ENCODE measurements around the gene TBC1D25. TPM values are rescaled to one million over a fixed set of nuclear protein-coding genes. Genes with fewer than 3 reads are reported as not detected.

The TBC1D25 gene
- 2.4 and 3.0 TPM in 2 replicates for total RNA-seq (2014; rRNA removed; shearing (Covaris generic))

DNA sequence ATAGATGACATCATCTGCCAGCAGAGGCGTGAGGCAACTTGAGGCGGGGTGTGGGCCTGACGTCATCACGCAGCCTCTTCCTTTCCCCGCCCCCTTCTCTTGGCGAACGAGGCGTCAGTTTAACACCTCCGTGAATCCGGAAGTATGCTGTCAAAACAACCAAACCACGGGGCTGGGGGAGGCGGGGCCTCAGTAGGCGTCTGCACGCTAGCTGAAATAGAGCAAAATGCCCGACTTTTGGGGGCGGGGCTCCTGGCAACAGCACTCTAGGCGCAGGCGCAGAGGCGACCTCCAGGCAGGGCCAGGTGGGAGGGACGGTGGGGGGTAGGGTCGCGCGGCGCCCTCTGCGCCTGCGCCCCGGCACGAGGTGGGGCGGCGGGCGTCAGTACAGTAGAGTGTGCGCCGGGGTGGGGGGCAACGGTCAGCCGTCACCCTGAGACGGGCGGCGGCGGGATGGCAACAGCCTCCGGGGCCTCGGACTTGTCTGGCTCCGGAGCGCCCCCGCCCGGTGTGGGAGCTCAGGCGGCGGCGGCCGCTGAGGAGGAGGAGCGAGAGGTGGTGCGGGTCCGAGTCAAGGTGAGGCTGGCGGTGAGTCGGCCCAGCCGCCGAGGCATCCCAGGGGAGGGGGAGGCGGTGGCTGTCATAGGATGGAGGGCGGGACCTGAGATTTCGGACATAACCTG, at the start of gene TBC1D25:
TBC1D25 (plus strand) TSS at position 370 of the 683 bp plus-strand sequence; CDS start at position 454, 84 bp downstream.
- DNase-seq (ENCODE audit: low read depth) = peak; percentile 93

DNA sequence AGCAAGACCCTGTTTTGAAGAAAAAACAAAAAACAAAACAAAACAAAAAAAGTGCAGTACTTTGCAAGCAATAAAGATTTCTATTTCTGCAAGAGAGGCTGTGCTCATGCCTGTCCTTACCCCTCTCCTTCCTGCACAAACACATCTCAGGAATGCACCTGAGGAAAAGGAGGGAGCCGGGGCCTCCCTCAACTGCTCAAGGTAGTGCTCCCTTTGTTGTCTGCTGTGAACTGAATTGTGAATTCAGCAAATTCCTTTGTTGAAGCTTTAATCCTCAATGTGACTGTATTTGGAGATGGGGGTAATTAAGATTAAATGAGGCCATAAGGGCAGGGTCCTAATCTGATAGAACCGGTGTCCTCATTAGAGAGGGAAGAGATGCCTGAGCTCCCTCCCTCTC, 49.6 kb upstream of the TBC1D25 start:
- DNase-seq (ENCODE audit: low read depth) = no peak

- DNase-seq (ENCODE audit: low read depth) = no peak
These were observed 48.9 kb upstream of the TBC1D25 start for GRCh38 chrX:48490661-48491060.

- no peak for DNase-seq (ENCODE audit: low read depth)
These were observed 47.7 kb upstream of the TBC1D25 start for GRCh38 chrX:48491809-48492208.

- DNase-seq (ENCODE audit: low read depth) = peak; percentile 60
These were observed 47.1 kb upstream of the TBC1D25 start for GRCh38 chrX:48492293-48492910.

- peak; percentile 57 for DNase-seq (ENCODE audit: low read depth)
These were observed 45.6 kb upstream of the TBC1D25 start for GRCh38 chrX:48493890-48494364.

GRCh38 chrX:48496660-48497059, 42.9 kb upstream of the TBC1D25 start:
- no peak for DNase-seq (ENCODE audit: low read depth)

GRCh38 chrX:48497871-48498270, 41.6 kb upstream of the TBC1D25 start:
- DNase-seq (ENCODE audit: low read depth) = no peak

GRCh38 chrX:48498374-48498809, 41.1 kb upstream of the TBC1D25 start:
- peak; percentile 92 for DNase-seq (ENCODE audit: low read depth)

DNA sequence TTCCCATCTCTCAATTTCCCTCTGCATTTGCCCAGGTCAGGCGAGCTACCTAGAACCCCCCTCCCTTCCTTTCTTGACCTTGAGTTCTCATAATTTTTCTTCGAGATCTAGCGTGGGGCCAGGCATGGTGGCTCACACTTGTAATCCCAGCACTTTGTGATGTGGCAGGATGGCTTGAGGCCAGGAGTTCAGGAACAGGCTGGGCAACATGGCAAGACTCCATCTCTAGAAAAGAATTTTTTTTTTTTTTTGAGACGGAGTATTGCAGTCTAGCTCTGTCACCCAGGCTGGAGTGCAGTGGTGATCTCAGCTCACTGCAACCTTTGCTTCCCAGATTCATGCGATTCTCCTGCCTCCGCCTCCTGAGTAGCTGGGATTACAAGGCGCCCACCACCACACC, 35.3 kb upstream of the TBC1D25 start:
- no peak for DNase-seq (ENCODE audit: low read depth)

- DNase-seq (ENCODE audit: low read depth) = no peak
These were observed 34.0 kb upstream of the TBC1D25 start for GRCh38 chrX:48505481-48505880.

- no peak for DNase-seq (ENCODE audit: low read depth)
These were observed 32.3 kb upstream of the TBC1D25 start for GRCh38 chrX:48507246-48507645.

- DNase-seq (ENCODE audit: low read depth) = peak; percentile 75
These were observed 30.9 kb upstream of the TBC1D25 start, which contains the start of gene PORCN for GRCh38 chrX:48508400-48509244. Gene PORCN, plus strand, starts transcription at chrX:48508992. Its CDS starts 829 bp downstream, at chrX:48509821.

GRCh38 chrX:48509245-48509590, 30.3 kb upstream of the TBC1D25 start:
- DNase-seq (ENCODE audit: low read depth) = no peak

- no peak for DNase-seq (ENCODE audit: low read depth)
These were observed 29.9 kb upstream of the TBC1D25 start for GRCh38 chrX:48509619-48510018.

- no peak for DNase-seq (ENCODE audit: low read depth)
These were observed 28.0 kb upstream of the TBC1D25 start for GRCh38 chrX:48511560-48511959.

GRCh38 chrX:48512371-48512935, 27.1 kb upstream of the TBC1D25 start:
- DNase-seq (ENCODE audit: low read depth) = no peak

GRCh38 chrX:48513670-48514069, 25.8 kb upstream of the TBC1D25 start:
- no peak for DNase-seq (ENCODE audit: low read depth)

- no peak for DNase-seq (ENCODE audit: low read depth)
These were observed 25.2 kb upstream of the TBC1D25 start for GRCh38 chrX:48514126-48514806.

- no peak for DNase-seq (ENCODE audit: low read depth)
These were observed 24.6 kb upstream of the TBC1D25 start for GRCh38 chrX:48514868-48515460.

GRCh38 chrX:48515842-48516241, 23.7 kb upstream of the TBC1D25 start:
- DNase-seq (ENCODE audit: low read depth) = no peak
